HUDEP-2 (cell line): Measurements from ENCODE around the gene SLC12A4.
"Not testable (repeated sequence)": the region's sequence is repeated elsewhere in the genome, so short reads cannot be mapped to it uniquely, and the experiment has no call there.

Source experiments
- DNase-seq, 76 experiments: peaks; one replicate each; lab custom pipeline; 2025; ENCODE audit not compliant: unreplicated experiment in 76 of 76; lab: John Stamatoyannopoulos, UW

Gene SLC12A4

GRCh38 chr16:67989322-67990017 is 21.0 kb upstream of the SLC12A4 start:
- DNase-seq = no peak

GRCh38 chr16:67988675-67989074 is 20.2 kb upstream of the SLC12A4 start:
- no peak for DNase-seq

- DNase-seq = no peak
Observed at GRCh38 chr16:67987460-67988160, 19.2 kb upstream of the SLC12A4 start.

- no peak for DNase-seq
Observed at GRCh38 chr16:67986949-67987348, 18.5 kb upstream of the SLC12A4 start.

GRCh38 chr16:67982011-67982696 is 13.7 kb upstream of the SLC12A4 start:
- no peak for DNase-seq

GRCh38 chr16:67979955-67980678 is 11.7 kb upstream of the SLC12A4 start, which contains the start of gene DPEP3:
Gene DPEP3, minus strand, starts transcription at chr16:67980499. Its CDS starts 119 bp downstream, at chr16:67980380.
- DNase-seq = peak in 5 of 76 experiments; percentile 3 to 31 (median 13)

GRCh38 chr16:67977469-67978227 is 9.2 kb upstream of the SLC12A4 start:
- no peak for DNase-seq

GRCh38 chr16:67977005-67977404 is 8.6 kb upstream of the SLC12A4 start:
- DNase-seq = no peak

- no peak for DNase-seq
Observed at GRCh38 chr16:67976205-67976604, 7.8 kb upstream of the SLC12A4 start.

GRCh38 chr16:67975321-67976105 is 7.1 kb upstream of the SLC12A4 start:
- no peak for DNase-seq

GRCh38 chr16:67972285-67972684 is 3.8 kb upstream of the SLC12A4 start:
- DNase-seq = not testable (repeated sequence)

- DNase-seq = peak in 3 of 76 experiments; percentile 7 to 22 (median 18)
Observed at GRCh38 chr16:67971111-67971510, 2.7 kb upstream of the SLC12A4 start.

GRCh38 chr16:67969254-67970039 is 1.0 kb upstream of the SLC12A4 start:
- DNase-seq = peak in 20 of 76 experiments; percentile 11 to 64 (median 31)

GRCh38 chr16:67967958-67968399 is 458 bp downstream of the SLC12A4 start:
- peak in 20 of 76 experiments; percentile 9 to 47 (median 26) for DNase-seq

GRCh38 chr16:67967183-67967957 is 1.1 kb downstream of the SLC12A4 start:
- no peak for DNase-seq

GRCh38 chr16:67966549-67967182 is 1.8 kb downstream of the SLC12A4 start:
- DNase-seq = peak in 8 of 76 experiments; percentile 9 to 45 (median 18)
